ENCODE results near the gene VSIG8.

VSIG8 gene

GRCh38 chr1:159869607-159870006 is 7.2 kb upstream of the VSIG8 start:
- 0 out of 2 replicates have a peak, but pooled peaks cover 3% of the 10 kb centered on the region for H3K4me1 ChIP-seq (ENCODE audit: control insufficient read depth, insufficient read depth, low read length)
- H3K27ac ChIP-seq (ENCODE audit: low read length), result no peak overlapping the region
- no CpG with 5 or more reads among the region's 1 CpG for WGBS (ENCODE audit: insufficient coverage, insufficient read length)
- H3K9me3 ChIP-seq (ENCODE audit: control insufficient read depth, insufficient read depth, low read length), result no peaks in the 10 kb centered on the region
- DNase-seq (ENCODE audit: low read depth, low spot score), result no peak
- H3K27me3 ChIP-seq (ENCODE audit: control insufficient read depth, insufficient read depth, low read length), result no peaks in the 10 kb centered on the region
- H3K4me3 ChIP-seq (ENCODE audit: low read length), result no peak overlapping the region
- no peaks in the 10 kb centered on the region for H3K36me3 ChIP-seq (ENCODE audit: control insufficient read depth, insufficient read depth, low read length)

GRCh38 chr1:159869173-159869572 is 6.7 kb upstream of the VSIG8 start:
- Histone ChIP-seq H3K9me3 (ENCODE audit: control insufficient read depth, insufficient read depth, low read length) (no peaks in the 10 kb centered on the region), H3K4me1 (ENCODE audit: control insufficient read depth, insufficient read depth, low read length) (0 out of 2 replicates have a peak, but pooled peaks cover 3% of the 10 kb centered on the region), H3K36me3 (ENCODE audit: control insufficient read depth, insufficient read depth, low read length) (no peaks in the 10 kb centered on the region), H3K27ac (ENCODE audit: low read length) (no peak overlapping the region), H3K4me3 (ENCODE audit: low read length) (no peak overlapping the region), H3K27me3 (ENCODE audit: control insufficient read depth, insufficient read depth, low read length) (no peaks in the 10 kb centered on the region)
- WGBS (ENCODE audit: insufficient coverage, insufficient read length), result no CpG with 5 or more reads among the region's 4 CpGs
- no peak for DNase-seq (ENCODE audit: low read depth, low spot score)

- WGBS (ENCODE audit: insufficient coverage, insufficient read length), result no CpG with 5 or more reads among the region's 3 CpGs
- no peak overlapping the region for H3K27ac ChIP-seq (ENCODE audit: low read length)
- H3K4me3 ChIP-seq (ENCODE audit: low read length), result no peak overlapping the region
- no peak for DNase-seq (ENCODE audit: low read depth, low spot score)
- no peaks in the 10 kb centered on the region for H3K36me3 ChIP-seq (ENCODE audit: control insufficient read depth, insufficient read depth, low read length)
- H3K4me1 ChIP-seq (ENCODE audit: control insufficient read depth, insufficient read depth, low read length), result 0 out of 2 replicates have a peak, but pooled peaks cover 3% of the 10 kb centered on the region
- no peaks in the 10 kb centered on the region for H3K9me3 ChIP-seq (ENCODE audit: control insufficient read depth, insufficient read depth, low read length)
- H3K27me3 ChIP-seq (ENCODE audit: control insufficient read depth, insufficient read depth, low read length), result no peaks in the 10 kb centered on the region
These were observed 6.3 kb upstream of the VSIG8 start for GRCh38 chr1:159868766-159869165.

GRCh38 chr1:159867664-159868026 is 5.2 kb upstream of the VSIG8 start:
- DNase-seq (ENCODE audit: low read depth, low spot score), result no peak
- no CpG with 5 or more reads among the region's 9 CpGs for WGBS (ENCODE audit: insufficient coverage, insufficient read length)
- no peaks in the 10 kb centered on the region for H3K27me3 ChIP-seq (ENCODE audit: control insufficient read depth, insufficient read depth, low read length)
- H3K9me3 ChIP-seq (ENCODE audit: control insufficient read depth, insufficient read depth, low read length), result no peaks in the 10 kb centered on the region
- H3K4me3 ChIP-seq (ENCODE audit: low read length), result no peak overlapping the region
- H3K27ac ChIP-seq (ENCODE audit: low read length), result no peak overlapping the region
- 0 out of 2 replicates have a peak, but pooled peaks cover 3% of the 10 kb centered on the region for H3K4me1 ChIP-seq (ENCODE audit: control insufficient read depth, insufficient read depth, low read length)
- H3K36me3 ChIP-seq (ENCODE audit: control insufficient read depth, insufficient read depth, low read length), result no peaks in the 10 kb centered on the region

GRCh38 chr1:159866905-159867663 is 4.6 kb upstream of the VSIG8 start:
- 0 out of 2 replicates have a peak, but pooled peaks cover 3% of the 10 kb centered on the region for H3K4me1 ChIP-seq (ENCODE audit: control insufficient read depth, insufficient read depth, low read length)
- no peak overlapping the region for H3K4me3 ChIP-seq (ENCODE audit: low read length)
- H3K27ac ChIP-seq (ENCODE audit: low read length), result no peak overlapping the region
- no peak for DNase-seq (ENCODE audit: low read depth, low spot score)
- no peaks in the 10 kb centered on the region for H3K27me3 ChIP-seq (ENCODE audit: control insufficient read depth, insufficient read depth, low read length)
- no peaks in the 10 kb centered on the region for H3K36me3 ChIP-seq (ENCODE audit: control insufficient read depth, insufficient read depth, low read length)
- no peaks in the 10 kb centered on the region for H3K9me3 ChIP-seq (ENCODE audit: control insufficient read depth, insufficient read depth, low read length)
- no CpG with 5 or more reads among the region's 14 CpGs for WGBS (ENCODE audit: insufficient coverage, insufficient read length)

GRCh38 chr1:159866066-159866465 is 3.6 kb upstream of the VSIG8 start:
- H3K4me3 ChIP-seq (ENCODE audit: low read length), result no peak overlapping the region
- no peak overlapping the region for H3K27ac ChIP-seq (ENCODE audit: low read length)
- no peaks in the 10 kb centered on the region for H3K36me3 ChIP-seq (ENCODE audit: control insufficient read depth, insufficient read depth, low read length)
- no CpG with 5 or more reads among the region's 1 CpG for WGBS (ENCODE audit: insufficient coverage, insufficient read length)
- no peak for DNase-seq (ENCODE audit: low read depth, low spot score)
- no peaks in the 10 kb centered on the region for H3K27me3 ChIP-seq (ENCODE audit: control insufficient read depth, insufficient read depth, low read length)
- 0 out of 2 replicates have a peak, but pooled peaks cover 3% of the 10 kb centered on the region for H3K4me1 ChIP-seq (ENCODE audit: control insufficient read depth, insufficient read depth, low read length)
- H3K9me3 ChIP-seq (ENCODE audit: control insufficient read depth, insufficient read depth, low read length), result no peaks in the 10 kb centered on the region

- no peaks in the 10 kb centered on the region for H3K27me3 ChIP-seq (ENCODE audit: control insufficient read depth, insufficient read depth, low read length)
- H3K9me3 ChIP-seq (ENCODE audit: control insufficient read depth, insufficient read depth, low read length), result no peaks in the 10 kb centered on the region
- WGBS (ENCODE audit: insufficient coverage, insufficient read length), result 100% methylated on average over 1 of the region's 2 CpGs
- no peaks in the 10 kb centered on the region for H3K36me3 ChIP-seq (ENCODE audit: control insufficient read depth, insufficient read depth, low read length)
- H3K27ac ChIP-seq (ENCODE audit: low read length), result no peak overlapping the region
- no peak for DNase-seq (ENCODE audit: low read depth, low spot score)
- no peak overlapping the region for H3K4me3 ChIP-seq (ENCODE audit: low read length)
- 0 out of 2 replicates have a peak, but pooled peaks cover 3% of the 10 kb centered on the region for H3K4me1 ChIP-seq (ENCODE audit: control insufficient read depth, insufficient read depth, low read length)
These were observed 1.8 kb upstream of the VSIG8 start for GRCh38 chr1:159864262-159864661.

GRCh38 chr1:159862031-159862430 is 426 bp downstream of the VSIG8 start:
- no peak for DNase-seq (ENCODE audit: low read depth, low spot score)
- no peak overlapping the region for H3K27ac ChIP-seq (ENCODE audit: low read length)
- H3K9me3 ChIP-seq (ENCODE audit: control insufficient read depth, insufficient read depth, low read length), result no peaks in the 10 kb centered on the region
- H3K36me3 ChIP-seq (ENCODE audit: control insufficient read depth, insufficient read depth, low read length), result no peaks in the 10 kb centered on the region
- WGBS (ENCODE audit: insufficient coverage, insufficient read length), result no CpG with 5 or more reads among the region's 5 CpGs
- H3K4me1 ChIP-seq (ENCODE audit: control insufficient read depth, insufficient read depth, low read length), result no peaks in the 10 kb centered on the region
- H3K27me3 ChIP-seq (ENCODE audit: control insufficient read depth, insufficient read depth, low read length), result no peaks in the 10 kb centered on the region
- no peak overlapping the region for H3K4me3 ChIP-seq (ENCODE audit: low read length)

- no peaks in the 10 kb centered on the region for H3K36me3 ChIP-seq (ENCODE audit: control insufficient read depth, insufficient read depth, low read length)
- WGBS (ENCODE audit: insufficient coverage, insufficient read length), result 100% methylated on average over 1 of the region's 8 CpGs
- H3K4me1 ChIP-seq (ENCODE audit: control insufficient read depth, insufficient read depth, low read length), result no peaks in the 10 kb centered on the region
- H3K27me3 ChIP-seq (ENCODE audit: control insufficient read depth, insufficient read depth, low read length), result no peaks in the 10 kb centered on the region; the same call in 1 of the 2 replicates
- DNase-seq (ENCODE audit: low read depth, low spot score), result no peak
- no peak overlapping the region for H3K4me3 ChIP-seq (ENCODE audit: low read length)
- H3K27ac ChIP-seq (ENCODE audit: low read length), result no peak overlapping the region
- no peaks in the 10 kb centered on the region for H3K9me3 ChIP-seq (ENCODE audit: control insufficient read depth, insufficient read depth, low read length)
These were observed 1.2 kb downstream of the VSIG8 start for GRCh38 chr1:159861218-159861617.

- no CpG with 5 or more reads among the region's 3 CpGs for WGBS (ENCODE audit: insufficient coverage, insufficient read length)
- H3K27ac ChIP-seq (ENCODE audit: low read length), result no peak overlapping the region
- H3K27me3 ChIP-seq (ENCODE audit: control insufficient read depth, insufficient read depth, low read length), result peaks cover 1% of the 10 kb centered on the region; the same call in 1 of the 2 replicates
These were observed 2.0 kb downstream of the VSIG8 start for GRCh38 chr1:159860456-159860855.

More at GRCh38 chr1:159860456-159860855, 2.0 kb downstream of the VSIG8 start:
- Histone ChIP-seq H3K9me3 (ENCODE audit: control insufficient read depth, insufficient read depth, low read length) (no peaks in the 10 kb centered on the region), H3K4me1 (ENCODE audit: control insufficient read depth, insufficient read depth, low read length) (no peaks in the 10 kb centered on the region), H3K4me3 (ENCODE audit: low read length) (no peak overlapping the region), H3K36me3 (ENCODE audit: control insufficient read depth, insufficient read depth, low read length) (no peaks in the 10 kb centered on the region)
- no peak for DNase-seq (ENCODE audit: low read depth, low spot score)

Measured in iPS DF 6.9 (cell line).